Gastroesophageal sphincter (tissue), 4 donors: ENCODE data around the gene PRDM16. TPM values are rescaled to one million over a fixed set of nuclear protein-coding genes. Genes with fewer than 3 reads are reported as not detected.

ENCODE experiments used
- ATAC-seq: fragments of 150-250 bp; one replicate; pipeline ENCODE4 v1.9.1; 2016; ENCODE audit warnings: mild to moderate bottlenecking, moderate library complexity
- H3K27ac ChIP-seq, 4 donors: fragments of 200-600 bp; sonication (generic) in 3 of 4; 1 replicate in 3 of 4; 2 replicates in 1 of 4; pipeline ENCODE4 v1.5.1; 2016 to 2019
- H3K27me3 ChIP-seq: fragments of 200-600 bp; sonication (generic); one replicate; pipeline ENCODE4 v1.5.1; 2019
- H3K36me3 ChIP-seq, 2 donors: fragments of 200-600 bp; sonication (generic); one replicate each; pipeline ENCODE4 v1.5.1; 2019; ENCODE audit warnings: control low read depth in 1 of 2
- H3K4me1 ChIP-seq, 3 donors: fragments of 200-600 bp; sonication (generic); 1 replicate in 2 of 3; 2 replicates in 1 of 3; pipeline ENCODE4 v1.5.1; 2016 to 2019; ENCODE audit warnings: control low read depth in 2 of 3
- H3K4me3 ChIP-seq, 2 donors: fragments of 200-600 bp; sonication (generic); one replicate each; pipeline ENCODE4 v1.5.1; 2019; ENCODE audit warnings: mild to moderate bottlenecking in 1 of 2, moderate library complexity in 1 of 2
- H3K9me3 ChIP-seq, 3 donors: fragments of 200-600 bp; sonication (generic); one replicate each; pipeline ENCODE4 v1.5.1; 2017 to 2019; ENCODE audit warnings: control low read depth in 2 of 3
- CTCF ChIP-seq, 4 experiments: fragments of 200-600 bp in 2 of 4; fragments of 450-650 bp in 2 of 4; sonication (generic) in 1 of 4; IDR thresholded peaks; one replicate each; pipeline ENCODE4 v1.5.1; 2017 to 2019; ENCODE audit warnings: antibody characterized with exemption in 4 of 4, mild to moderate bottlenecking in 2 of 4, moderate library complexity in 2 of 4
- EP300 ChIP-seq: sonication (generic); formaldehyde crosslinking; IDR thresholded peaks from one replicate; pipeline ENCODE4 v1.6.1; 2017; ENCODE audit warnings: antibody characterized with exemption, mild to moderate bottlenecking
- POLR2A ChIP-seq, 2 donors: fragments of 450-650 bp; IDR thresholded peaks; one replicate each; pipeline ENCODE4 v1.6.1; 2017; ENCODE audit warnings: antibody characterized with exemption in 2 of 2, mild to moderate bottlenecking in 2 of 2, moderate library complexity in 1 of 2
- POLR2AphosphoS5 ChIP-seq: sonication (generic); formaldehyde crosslinking; IDR thresholded peaks from one replicate; pipeline ENCODE4 v1.6.1; 2017; ENCODE audit warnings: antibody characterized with exemption
- WGBS, 2 donors: methylation state at CpG; one replicate each; pipeline ENCODE4 v1.1.5; 2018; ENCODE audit warnings: low coverage in 1 of 2; 5-methylcytosine and 5-hydroxymethylcytosine counted together
- total RNA-seq, 4 donors: library from RNA; depleted of rRNA; stranded (reverse); fragments of >200 nt; gene quantifications; one replicate each; pipeline ENCODE4 v1.1.0, GENCODE V29; 2016

Gene PRDM16
- total RNA-seq, 4 donors from 2014 or later, result 1.1 to 3.4 (median 1.6) TPM

- Histone ChIP-seq H3K4me1 (no peaks in the 10 kb centered on the region), H3K27me3 (peaks cover 33% of the 10 kb centered on the region), H3K27ac (no peak overlapping the region), H3K9me3 (peaks cover 0 to 9% (median 0%) of the 10 kb centered on the region in 3 donors), H3K4me3 (no peak overlapping the region), H3K36me3 (peaks cover 0 to 8% of the 10 kb centered on the region in 2 donors)
- TF ChIP-seq POLR2AphosphoS5 (no peak), CTCF (IDR thresholded peaks at IDR 0.05) (no peak), POLR2A (IDR thresholded peaks at IDR 0.05) (no peak), EP300 (no peak)
- 90 to 93% methylated on average over 4 to 6 of the region's 14 CpGs for WGBS, 2 donors
- no peak for ATAC-seq
Observed at GRCh38 chr1:3485016-3485415, 416.0 kb downstream of the PRDM16 start.

Other genes with a start within 250 kb of the PRDM16 start
- gene ACTRT2, start 47.7 kb upstream of the PRDM16 start, total RNA-seq, result not detected